ENCODE data around the gene ANKRD28. TPM values are rescaled to one million over a fixed set of nuclear protein-coding genes. Genes with fewer than 3 reads are reported as not detected.

ANKRD28 gene
- total RNA-seq, 1 experiment from 2014 or later, result 89.3 TPM

DNA sequence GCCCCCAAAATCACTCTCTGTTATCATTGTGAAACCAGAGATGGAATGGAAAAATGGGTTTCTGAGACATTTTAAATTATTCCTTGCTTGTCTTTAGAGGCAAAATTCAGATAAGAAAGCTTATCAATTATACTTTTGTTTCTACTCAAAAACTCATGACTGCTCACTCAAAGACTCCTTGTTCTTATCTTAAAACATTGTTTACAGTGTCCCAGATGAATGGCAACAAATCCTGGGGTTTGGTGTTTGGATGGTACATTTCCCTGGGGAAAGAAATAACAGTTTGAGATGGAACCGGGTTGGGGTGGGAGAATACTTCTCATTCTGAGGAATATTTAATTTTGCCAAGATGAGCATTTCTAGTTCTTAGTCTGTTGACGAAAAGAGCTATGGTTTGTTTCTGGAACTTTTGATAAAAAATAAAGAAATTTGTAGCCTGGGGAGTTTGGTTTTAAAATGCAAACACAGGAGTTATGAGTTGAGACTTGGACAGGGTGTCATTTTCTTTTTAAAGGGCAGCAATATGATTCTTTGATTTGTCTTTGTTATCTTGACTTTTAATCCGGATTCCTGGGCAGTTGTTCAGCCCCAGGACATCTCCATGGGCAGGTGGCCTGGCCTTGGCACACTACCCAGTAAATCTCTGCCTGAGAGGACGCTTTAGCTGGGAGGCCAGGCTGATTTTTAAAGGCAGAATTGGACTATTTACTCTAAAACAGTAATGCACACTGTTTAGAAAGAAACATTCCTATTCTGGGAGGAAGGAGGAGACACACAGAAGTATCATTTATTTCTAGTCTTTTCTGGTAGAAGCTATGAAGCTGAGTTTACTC, 163.8 kb downstream of the ANKRD28 start:
- peak; percentile 31; the same call in 1 of the 2 replicates for ATAC-seq
- BruUV-seq (replicated peaks), result no TSS peak
- Histone ChIP-seq H3K4me3 (ENCODE audit: low read depth in 2 of 2, low read length in 2 of 2) (no peak overlapping the region), H3K27ac (ENCODE audit: low read length) (peak overlapping the region; percentile 99), H3K36me3 (ENCODE audit: control insufficient read depth, insufficient read depth, low read length) (no peaks in the 10 kb centered on the region), H3K9me3 (ENCODE audit: control insufficient read depth, insufficient read depth, low read depth, low read length) (no peaks in the 10 kb centered on the region), H3K4me1 (ENCODE audit: control insufficient read depth, insufficient read depth, low read length) (peaks cover 77% of the 10 kb centered on the region), H3K27me3 (ENCODE audit: control insufficient read depth, insufficient read depth, low read length) (no peaks in the 10 kb centered on the region)
- CTCF ChIA-PET, result interaction anchor here (0.6 kb wide), 1 partner anchor 55 kb away, joined by 4 read pairs; no protein-coding TSS in a partner anchor
- TF ChIP-seq TCF7L2 (IDR thresholded peaks at IDR 0.05; ENCODE audit: low read depth, low read length) (peak; percentile 82), POLR2AphosphoS5 (IDR thresholded peaks at IDR 0.05; ENCODE audit: low read depth, low read length) (0 out of 2 replicates have a peak, but pooled peaks have one; percentile 29)
- TF ChIP-seq, protein P1, sequence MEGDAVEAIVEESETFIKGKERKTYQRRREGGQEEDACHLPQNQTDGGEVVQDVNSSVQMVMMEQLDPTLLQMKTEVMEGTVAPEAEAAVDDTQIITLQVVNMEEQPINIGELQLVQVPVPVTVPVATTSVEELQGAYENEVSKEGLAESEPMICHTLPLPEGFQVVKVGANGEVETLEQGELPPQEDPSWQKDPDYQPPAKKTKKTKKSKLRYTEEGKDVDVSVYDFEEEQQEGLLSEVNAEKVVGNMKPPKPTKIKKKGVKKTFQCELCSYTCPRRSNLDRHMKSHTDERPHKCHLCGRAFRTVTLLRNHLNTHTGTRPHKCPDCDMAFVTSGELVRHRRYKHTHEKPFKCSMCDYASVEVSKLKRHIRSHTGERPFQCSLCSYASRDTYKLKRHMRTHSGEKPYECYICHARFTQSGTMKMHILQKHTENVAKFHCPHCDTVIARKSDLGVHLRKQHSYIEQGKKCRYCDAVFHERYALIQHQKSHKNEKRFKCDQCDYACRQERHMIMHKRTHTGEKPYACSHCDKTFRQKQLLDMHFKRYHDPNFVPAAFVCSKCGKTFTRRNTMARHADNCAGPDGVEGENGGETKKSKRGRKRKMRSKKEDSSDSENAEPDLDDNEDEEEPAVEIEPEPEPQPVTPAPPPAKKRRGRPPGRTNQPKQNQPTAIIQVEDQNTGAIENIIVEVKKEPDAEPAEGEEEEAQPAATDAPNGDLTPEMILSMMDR (IDR thresholded peaks at IDR 0.05), result no peak
- intact Hi-C loops (cut with micrococcal nuclease; ENCODE audit: unreplicated experiment), result loop anchor here (5.0 kb wide), 1 partner anchor 163 kb away; the partner anchor contains the start of gene ANKRD28
- POLR2A ChIA-PET, result interaction anchor here (1.0 to 1.4 kb wide), 2 partner anchors 9 to 12 kb away, joined by 4 to 14 read pairs; no protein-coding TSS in a partner anchor
- in situ Hi-C loops (cut with HindIII; ENCODE audit: low pct_unique_long_range_greater_than_20kb, low sequenced_read_pairs), result no loop called here
- DNase-seq (ENCODE audit: low read depth, low spot score), result no peak

DNA sequence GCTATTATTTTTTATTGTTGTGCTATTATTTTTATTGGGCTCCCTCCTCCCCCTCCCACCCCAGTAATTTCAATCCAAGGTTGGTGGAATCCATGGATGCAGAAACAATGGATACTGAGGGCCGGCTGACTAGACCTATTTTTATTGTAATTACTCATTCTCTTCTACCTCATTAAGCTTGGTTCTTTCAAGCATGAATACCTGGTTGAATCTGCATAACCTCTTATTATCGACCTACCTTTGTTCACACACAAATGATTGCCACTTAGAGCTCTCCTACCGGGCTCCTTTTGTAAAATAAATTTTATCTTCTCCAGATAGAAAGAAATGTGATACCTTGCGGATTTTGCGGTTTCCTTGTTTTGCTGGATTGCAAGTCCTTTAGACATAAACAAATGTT, 164.6 kb downstream of the ANKRD28 start:
- ChIA-PET POLR2A (no interaction called here), CTCF (no interaction called here)
- intact Hi-C loops (cut with micrococcal nuclease; ENCODE audit: unreplicated experiment) (loop anchor here (5.0 kb wide), 1 partner anchor 164 kb away; the partner anchor contains the start of gene ANKRD28), in situ Hi-C loops (cut with HindIII; ENCODE audit: low pct_unique_long_range_greater_than_20kb, low sequenced_read_pairs) (no loop called here)
- DNase-seq (ENCODE audit: low read depth, low spot score) (no peak), ATAC-seq (no peak)
- Histone ChIP-seq H3K4me1 (ENCODE audit: control insufficient read depth, insufficient read depth, low read length) (peaks cover 77% of the 10 kb centered on the region), H3K27me3 (ENCODE audit: control insufficient read depth, insufficient read depth, low read length) (no peaks in the 10 kb centered on the region), H3K4me3 (ENCODE audit: low read depth in 2 of 2, low read length in 2 of 2) (no peak overlapping the region), H3K36me3 (ENCODE audit: control insufficient read depth, insufficient read depth, low read length) (no peaks in the 10 kb centered on the region), H3K9me3 (ENCODE audit: control insufficient read depth, insufficient read depth, low read depth, low read length) (no peaks in the 10 kb centered on the region), H3K27ac (ENCODE audit: low read length) (peak overlapping the region; percentile 99)
- no TSS peak for BruUV-seq (replicated peaks)
- TF ChIP-seq, protein P1 (IDR thresholded peaks at IDR 0.05), result no peak
- TF ChIP-seq, protein P2, sequence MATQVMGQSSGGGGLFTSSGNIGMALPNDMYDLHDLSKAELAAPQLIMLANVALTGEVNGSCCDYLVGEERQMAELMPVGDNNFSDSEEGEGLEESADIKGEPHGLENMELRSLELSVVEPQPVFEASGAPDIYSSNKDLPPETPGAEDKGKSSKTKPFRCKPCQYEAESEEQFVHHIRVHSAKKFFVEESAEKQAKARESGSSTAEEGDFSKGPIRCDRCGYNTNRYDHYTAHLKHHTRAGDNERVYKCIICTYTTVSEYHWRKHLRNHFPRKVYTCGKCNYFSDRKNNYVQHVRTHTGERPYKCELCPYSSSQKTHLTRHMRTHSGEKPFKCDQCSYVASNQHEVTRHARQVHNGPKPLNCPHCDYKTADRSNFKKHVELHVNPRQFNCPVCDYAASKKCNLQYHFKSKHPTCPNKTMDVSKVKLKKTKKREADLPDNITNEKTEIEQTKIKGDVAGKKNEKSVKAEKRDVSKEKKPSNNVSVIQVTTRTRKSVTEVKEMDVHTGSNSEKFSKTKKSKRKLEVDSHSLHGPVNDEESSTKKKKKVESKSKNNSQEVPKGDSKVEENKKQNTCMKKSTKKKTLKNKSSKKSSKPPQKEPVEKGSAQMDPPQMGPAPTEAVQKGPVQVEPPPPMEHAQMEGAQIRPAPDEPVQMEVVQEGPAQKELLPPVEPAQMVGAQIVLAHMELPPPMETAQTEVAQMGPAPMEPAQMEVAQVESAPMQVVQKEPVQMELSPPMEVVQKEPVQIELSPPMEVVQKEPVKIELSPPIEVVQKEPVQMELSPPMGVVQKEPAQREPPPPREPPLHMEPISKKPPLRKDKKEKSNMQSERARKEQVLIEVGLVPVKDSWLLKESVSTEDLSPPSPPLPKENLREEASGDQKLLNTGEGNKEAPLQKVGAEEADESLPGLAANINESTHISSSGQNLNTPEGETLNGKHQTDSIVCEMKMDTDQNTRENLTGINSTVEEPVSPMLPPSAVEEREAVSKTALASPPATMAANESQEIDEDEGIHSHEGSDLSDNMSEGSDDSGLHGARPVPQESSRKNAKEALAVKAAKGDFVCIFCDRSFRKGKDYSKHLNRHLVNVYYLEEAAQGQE (IDR thresholded peaks at IDR 0.05; ENCODE audit: insufficient read depth in 1 of 2, low read depth in 2 of 2, low read length in 1 of 2), result no peak
- TF ChIP-seq TCF7L2 (IDR thresholded peaks at IDR 0.05; ENCODE audit: low read depth, low read length), result no peak
